Activated CD8-positive, alpha-beta T cell treated with anti-CD3 and anti-CD28 coated beads for 36 hours (primary cell): ENCODE measurements around the gene SMARCAL1. TPM values are rescaled to one million over a fixed set of nuclear protein-coding genes. Genes with fewer than 3 reads are reported as not detected.

Experiments used
- ATAC-seq: fragments of 200-7000 bp; cut with Tn5 transposase; one replicate; pipeline ENCODE4 v1.10.0; 2021; ENCODE audit warnings: mild to moderate bottlenecking, moderate library complexity
- CTCF ChIA-PET: fragments of 350-600 bp; sonication (Branson Sonifier 250); formaldehyde crosslinking; loops from one replicate; lab custom pipeline; 2021; ENCODE audit warnings: antibody characterized with exemption; lab: Charles Lee
- POLR2A ChIA-PET: fragments of 350-600 bp; sonication (Branson Sonifier 250); formaldehyde crosslinking; loops from one replicate; lab custom pipeline; 2021; ENCODE audit warnings: antibody characterized with exemption; lab: Charles Lee
- DNase-seq: peaks from one replicate; pipeline ENCODE4 v3.0.0-alpha.2; 2020
- H3K27ac Mint-ChIP-seq: one replicate; pipeline ENCODE4 v1.8.0; 2021; ENCODE audit warnings: mild to moderate bottlenecking, mixed read lengths
- H3K27me3 Mint-ChIP-seq: one replicate; pipeline ENCODE4 v1.8.0; 2021; ENCODE audit warnings: mixed read lengths
- H3K36me3 Mint-ChIP-seq: one replicate; pipeline ENCODE4 v1.8.0; 2021; ENCODE audit warnings: low read depth, mixed read lengths
- H3K4me1 Mint-ChIP-seq: one replicate; pipeline ENCODE4 v1.8.0; 2021; ENCODE audit warnings: low read depth, mixed read lengths
- H3K4me3 Mint-ChIP-seq: one replicate; pipeline ENCODE4 v1.8.0; 2021; ENCODE audit warnings: mild to moderate bottlenecking, moderate library complexity, mixed read lengths
- H3K9me3 Mint-ChIP-seq: one replicate; pipeline ENCODE4 v1.8.0; 2021; ENCODE audit warnings: mixed read lengths
- intact Hi-C: fragments of 100-400 bp; cut with micrococcal nuclease; formaldehyde crosslinking; loops from one replicate; pipeline ENCODE4 v1.10.0; 2022
- total RNA-seq, 2 experiments: library from RNA; stranded (reverse); gene quantifications; one replicate each; pipeline ENCODE4 v1.2.3, GENCODE V29; 2021
- TF ChIP-seq, protein P1 (sequence below): fragments of 200-600 bp; IDR thresholded peaks from one replicate; pipeline ENCODE4 v1.8.0; 2022; ENCODE audit warnings: antibody characterized with exemption, mild to moderate bottlenecking

Gene SMARCAL1
- total RNA-seq, 2 experiments from 2014 or later = 22.3 to 24.7 TPM

GRCh38 chr2:216519154-216519762, 107.0 kb downstream of the SMARCAL1 start:
- H3K9me3 Mint-ChIP-seq = no peaks in the 10 kb centered on the region

DNA sequence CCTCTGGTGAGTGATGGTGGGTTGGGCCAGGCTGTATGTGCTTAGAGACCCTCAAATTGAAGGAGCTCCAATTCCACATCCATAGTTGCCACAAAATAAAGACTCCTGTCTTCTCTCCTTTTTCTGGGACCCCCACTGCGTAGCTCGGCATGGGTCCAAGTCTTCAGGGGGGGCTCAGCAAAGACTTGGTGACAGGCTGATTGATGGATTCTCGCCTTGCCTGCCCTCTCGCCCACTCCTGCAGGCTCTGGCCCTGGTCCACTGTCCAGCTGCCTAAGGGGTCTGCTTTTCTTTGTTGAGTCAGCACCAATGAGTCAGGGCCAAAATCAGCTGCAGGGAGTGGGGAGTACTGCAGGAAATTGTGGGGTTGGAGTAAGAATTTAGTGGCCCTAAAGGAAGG, 107.8 kb downstream of the SMARCAL1 start:
- ATAC-seq = no peak
- Mint-ChIP-seq H3K9me3 (no peaks in the 10 kb centered on the region), H3K4me3 (no peak overlapping the region), H3K36me3 (peaks cover 15% of the 10 kb centered on the region), H3K27ac (no peak overlapping the region), H3K27me3 (no peaks in the 10 kb centered on the region), H3K4me1 (no peaks in the 10 kb centered on the region)
- ChIA-PET POLR2A (interaction anchor here (0.7 kb wide), 1 partner anchor 14 kb away, joined by 3 read pairs; no protein-coding TSS in a partner anchor), CTCF (interaction anchor here (0.7 to 13.5 kb wide), 15 partner anchors 8 to 162 kb away, joined by 3 to 311 read pairs (median 4); no protein-coding TSS in a partner anchor)
- no peak for DNase-seq
- intact Hi-C loops = no loop called here
- TF ChIP-seq, protein P1, sequence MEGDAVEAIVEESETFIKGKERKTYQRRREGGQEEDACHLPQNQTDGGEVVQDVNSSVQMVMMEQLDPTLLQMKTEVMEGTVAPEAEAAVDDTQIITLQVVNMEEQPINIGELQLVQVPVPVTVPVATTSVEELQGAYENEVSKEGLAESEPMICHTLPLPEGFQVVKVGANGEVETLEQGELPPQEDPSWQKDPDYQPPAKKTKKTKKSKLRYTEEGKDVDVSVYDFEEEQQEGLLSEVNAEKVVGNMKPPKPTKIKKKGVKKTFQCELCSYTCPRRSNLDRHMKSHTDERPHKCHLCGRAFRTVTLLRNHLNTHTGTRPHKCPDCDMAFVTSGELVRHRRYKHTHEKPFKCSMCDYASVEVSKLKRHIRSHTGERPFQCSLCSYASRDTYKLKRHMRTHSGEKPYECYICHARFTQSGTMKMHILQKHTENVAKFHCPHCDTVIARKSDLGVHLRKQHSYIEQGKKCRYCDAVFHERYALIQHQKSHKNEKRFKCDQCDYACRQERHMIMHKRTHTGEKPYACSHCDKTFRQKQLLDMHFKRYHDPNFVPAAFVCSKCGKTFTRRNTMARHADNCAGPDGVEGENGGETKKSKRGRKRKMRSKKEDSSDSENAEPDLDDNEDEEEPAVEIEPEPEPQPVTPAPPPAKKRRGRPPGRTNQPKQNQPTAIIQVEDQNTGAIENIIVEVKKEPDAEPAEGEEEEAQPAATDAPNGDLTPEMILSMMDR = no peak

More at GRCh38 chr2:216519154-216519762, 107.0 kb downstream of the SMARCAL1 start:
- TF ChIP-seq, protein P1 = peak; percentile 77
- ChIA-PET POLR2A (interaction anchor here (1.4 kb wide), 1 partner anchor 147 kb away, joined by 5 read pairs; no protein-coding TSS in a partner anchor), CTCF (interaction anchor here (0.6 to 13.5 kb wide), 33 partner anchors 11 to 1238 kb away, joined by 3 to 311 read pairs (median 3); partner anchors contain the start of gene RPL37A)
- H3K4me3 Mint-ChIP-seq = no peak overlapping the region
- DNase-seq = peak; percentile 82
- ATAC-seq = peak; percentile 79
- no peak overlapping the region for H3K27ac Mint-ChIP-seq
- H3K4me1 Mint-ChIP-seq = no peaks in the 10 kb centered on the region
- intact Hi-C loops = loop anchor here (1.0 kb wide), 1 partner anchor 147 kb away; no protein-coding TSS in a partner anchor
- H3K36me3 Mint-ChIP-seq = peaks cover 15% of the 10 kb centered on the region
- H3K27me3 Mint-ChIP-seq = no peaks in the 10 kb centered on the region

DNA sequence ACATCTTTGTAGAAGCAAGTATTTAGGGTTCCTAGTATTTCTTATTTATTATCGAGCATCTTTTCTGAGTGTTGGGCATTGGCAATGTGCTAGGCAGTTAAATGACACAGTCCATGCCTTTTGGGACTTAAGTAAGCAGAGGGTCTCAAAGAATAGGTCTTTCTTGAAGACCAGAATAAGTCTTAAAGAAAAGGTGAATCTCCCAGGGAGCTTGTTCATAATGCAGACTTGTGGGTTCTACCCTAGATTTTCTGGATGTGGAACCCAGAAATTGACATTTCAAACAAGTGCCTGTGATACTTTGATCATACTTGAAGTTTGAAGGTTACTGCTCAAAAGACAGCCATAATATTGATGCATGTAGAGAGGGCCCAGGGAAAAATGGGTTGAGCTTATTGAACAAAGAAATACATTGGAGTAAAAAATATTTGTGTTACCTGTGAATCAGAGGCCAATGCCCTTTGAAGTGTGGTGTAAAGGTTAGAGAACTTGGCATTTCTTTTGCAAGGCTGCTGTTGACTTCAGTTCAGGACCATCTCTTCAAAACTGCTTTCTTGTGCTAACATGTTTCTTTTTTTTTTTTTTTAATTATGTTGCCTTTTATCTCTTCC, 110.7 kb downstream of the SMARCAL1 start:
- TF ChIP-seq, protein P1 = no peak
- ChIA-PET CTCF (interaction anchor here (1.4 to 13.5 kb wide), 2 partner anchors 9 to 141 kb away, joined by 4 to 311 read pairs; no protein-coding TSS in a partner anchor), POLR2A (interaction anchor here (1.0 kb wide), 1 partner anchor 143 kb away, joined by 3 read pairs; no protein-coding TSS in a partner anchor)
- intact Hi-C loops = no loop called here
- H3K27me3 Mint-ChIP-seq = no peaks in the 10 kb centered on the region
- no peak overlapping the region for H3K27ac Mint-ChIP-seq
- ATAC-seq (no peak), DNase-seq (no peak)
- H3K4me1 Mint-ChIP-seq = no peaks in the 10 kb centered on the region
- H3K4me3 Mint-ChIP-seq = no peak overlapping the region
- no peaks in the 10 kb centered on the region for H3K9me3 Mint-ChIP-seq
- peaks cover 13% of the 10 kb centered on the region for H3K36me3 Mint-ChIP-seq

- Mint-ChIP-seq H3K4me1 (no peaks in the 10 kb centered on the region), H3K9me3 (no peaks in the 10 kb centered on the region), H3K27me3 (no peaks in the 10 kb centered on the region), H3K36me3 (peaks cover 6% of the 10 kb centered on the region), H3K4me3 (no peak overlapping the region), H3K27ac (no peak overlapping the region)
- ATAC-seq (no peak), DNase-seq (no peak)
- intact Hi-C loops = no loop called here
- ChIA-PET CTCF (interaction anchor here (0.8 to 13.5 kb wide), 2 partner anchors 17 to 138 kb away, joined by 4 to 311 read pairs; no protein-coding TSS in a partner anchor), POLR2A (no interaction called here)
- TF ChIP-seq, protein P1 = no peak
Measured at GRCh38 chr2:216525972-216526371, 113.7 kb downstream of the SMARCAL1 start.
